ENCODE results near the gene SAMD8. TPM values are rescaled to one million over a fixed set of nuclear protein-coding genes. Genes with fewer than 3 reads are reported as not detected.

The SAMD8 gene
- total RNA-seq, 1 donor from 2014 or later, result 21.7 TPM

GRCh38 chr10:75096749-75097148, 14.7 kb upstream of the SAMD8 start:
- H3K36me3 ChIP-seq, result no peaks in the 10 kb centered on the region
- no peaks in the 10 kb centered on the region for H3K27me3 ChIP-seq (ENCODE audit: low read depth)
- no peak overlapping the region for H3K27ac ChIP-seq
- H3K4me1 ChIP-seq, result peaks cover 11% of the 10 kb centered on the region
- intact Hi-C loops (cut with DNase I), result loop anchor here (10.0 kb wide), 1 partner anchor 832 kb away; no protein-coding TSS in a partner anchor
- no peak overlapping the region for H3K4me3 ChIP-seq
- ATAC-seq (no peak), DNase-seq (no peak)
- H3K9me3 ChIP-seq, result no peaks in the 10 kb centered on the region
- no peak for TF ChIP-seq CTCF (IDR thresholded peaks at IDR 0.05)

DNA sequence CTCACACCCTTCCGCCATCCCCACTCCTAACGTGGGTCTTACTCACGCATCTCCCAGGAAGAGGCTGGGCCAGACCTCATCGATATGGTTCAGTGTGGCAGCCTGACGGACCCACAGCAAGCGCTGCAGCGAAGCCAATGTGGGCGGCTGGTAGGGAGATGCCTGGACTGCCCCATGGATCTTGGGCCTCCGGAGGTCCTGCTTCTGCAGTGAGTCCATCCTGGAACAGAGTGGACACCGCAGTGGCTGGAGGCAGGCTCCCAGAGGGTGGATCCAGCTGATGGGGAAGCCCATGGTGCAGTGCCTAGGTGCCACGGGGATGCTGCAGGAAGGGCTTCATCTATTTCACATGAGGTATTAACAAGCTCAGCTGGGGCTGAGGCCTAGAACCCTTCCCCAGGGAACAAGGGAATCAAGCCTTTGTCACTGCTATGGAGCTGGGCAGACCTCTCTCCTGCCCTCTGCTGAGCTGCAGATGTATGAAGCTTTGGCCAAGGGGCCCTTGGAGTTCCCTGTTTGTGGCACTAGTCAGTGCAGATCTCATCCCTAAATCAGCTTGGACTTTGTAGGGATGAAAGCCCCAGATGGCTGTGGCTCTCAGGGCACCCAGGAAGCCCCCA, 13.7 kb upstream of the SAMD8 start:
- intact Hi-C loops (cut with DNase I), result loop anchor here (10.0 kb wide), 1 partner anchor 833 kb away; no protein-coding TSS in a partner anchor
- H3K9me3 ChIP-seq, result no peaks in the 10 kb centered on the region
- no peak overlapping the region for H3K4me3 ChIP-seq
- peaks cover 11% of the 10 kb centered on the region for H3K4me1 ChIP-seq
- H3K27me3 ChIP-seq (ENCODE audit: low read depth), result no peaks in the 10 kb centered on the region
- no peak for ATAC-seq
- no peak for DNase-seq
- no peak overlapping the region for H3K27ac ChIP-seq
- no peak for TF ChIP-seq CTCF (IDR thresholded peaks at IDR 0.05)
- no peaks in the 10 kb centered on the region for H3K36me3 ChIP-seq

- no peak overlapping the region for H3K4me3 ChIP-seq
- no peaks in the 10 kb centered on the region for H3K9me3 ChIP-seq
- H3K4me1 ChIP-seq, result peaks cover 11% of the 10 kb centered on the region
- TF ChIP-seq CTCF (IDR thresholded peaks at IDR 0.05), result no peak
- DNase-seq (no peak), ATAC-seq (no peak)
- H3K27me3 ChIP-seq (ENCODE audit: low read depth), result no peaks in the 10 kb centered on the region
- no peak overlapping the region for H3K27ac ChIP-seq
- no peaks in the 10 kb centered on the region for H3K36me3 ChIP-seq
- intact Hi-C loops (cut with DNase I), result loop anchor here (10.0 kb wide), 1 partner anchor 834 kb away; no protein-coding TSS in a partner anchor
Measured at GRCh38 chr10:75098902-75099673, 12.4 kb upstream of the SAMD8 start.

DNA sequence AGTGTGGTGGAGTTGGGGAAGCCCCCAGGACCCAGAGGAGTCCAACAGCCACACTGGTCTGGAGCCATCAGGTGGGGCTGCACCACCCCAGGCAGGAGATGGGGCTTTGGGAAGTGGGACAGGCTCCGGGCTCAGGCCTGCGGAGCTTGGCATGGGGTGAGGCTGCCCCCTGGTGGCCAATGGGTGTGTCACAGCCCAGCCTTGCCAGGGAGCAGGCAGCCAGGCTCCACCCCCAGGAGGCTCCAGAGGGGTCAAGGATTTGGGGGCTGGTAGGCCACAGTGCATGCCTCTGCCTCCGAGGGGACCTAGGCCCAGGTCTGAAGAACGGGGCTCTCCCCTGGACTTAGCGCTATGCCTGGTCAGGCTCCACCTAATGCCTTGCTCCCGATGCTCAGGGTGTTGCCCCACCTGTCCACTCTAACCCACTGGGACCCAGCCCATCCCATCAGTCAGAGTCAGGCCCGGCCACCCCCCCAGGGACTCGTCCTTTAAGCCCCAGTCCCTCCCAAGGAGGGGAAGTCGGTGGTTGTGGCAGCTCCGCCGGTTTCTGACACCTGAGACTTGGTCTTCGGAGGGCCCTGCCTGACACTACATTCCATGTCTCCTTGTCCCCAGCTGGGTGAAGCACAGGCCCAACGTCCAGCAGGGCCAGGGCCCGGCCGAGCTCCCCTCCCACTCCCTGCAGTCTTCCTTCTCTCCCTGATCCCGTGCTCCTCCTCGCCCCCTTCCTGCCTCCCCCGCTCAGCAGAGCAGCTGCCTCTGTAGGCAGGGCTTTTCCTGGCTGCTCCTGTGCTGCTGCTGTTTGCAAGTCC, 11.3 kb upstream of the SAMD8 start:
- peaks cover 11% of the 10 kb centered on the region for H3K4me1 ChIP-seq
- peak; percentile 92 to 93 for ATAC-seq
- no peaks in the 10 kb centered on the region for H3K27me3 ChIP-seq (ENCODE audit: low read depth)
- no peak overlapping the region for H3K27ac ChIP-seq
- DNase-seq, result peak; percentile 86
- intact Hi-C loops (cut with DNase I), result loop anchor here (10.0 kb wide), 1 partner anchor 835 kb away; no protein-coding TSS in a partner anchor
- peak; percentile 99 for TF ChIP-seq CTCF (IDR thresholded peaks at IDR 0.05)
- H3K9me3 ChIP-seq, result no peaks in the 10 kb centered on the region
- H3K36me3 ChIP-seq, result no peaks in the 10 kb centered on the region
- H3K4me3 ChIP-seq, result no peak overlapping the region

- no peak for ATAC-seq
- intact Hi-C loops (cut with DNase I), result no loop called here
Measured at GRCh38 chr10:75100764-75101291, 10.6 kb upstream of the SAMD8 start.

More at GRCh38 chr10:75100764-75101291, 10.6 kb upstream of the SAMD8 start:
- Histone ChIP-seq H3K4me3 (no peak overlapping the region), H3K4me1 (peaks cover 11% of the 10 kb centered on the region), H3K36me3 (no peaks in the 10 kb centered on the region), H3K27me3 (ENCODE audit: low read depth) (no peaks in the 10 kb centered on the region), H3K9me3 (no peaks in the 10 kb centered on the region), H3K27ac (no peak overlapping the region)
- TF ChIP-seq CTCF (IDR thresholded peaks at IDR 0.05), result no peak
- DNase-seq, result no peak

Data from lower lobe of right lung (tissue), 2 donors.